Measurements from ENCODE around the gene UBASH3A. TPM values are rescaled to one million over a fixed set of nuclear protein-coding genes. Genes with fewer than 3 reads are reported as not detected.

The UBASH3A gene
- total RNA-seq, result not detected in 2 replicates

GRCh38 chr21:42403611-42404231 is at the start of gene UBASH3A:
Gene UBASH3A, plus strand, starts transcription at chr21:42403902. Its CDS starts 44 bp downstream, at chr21:42403946.

GRCh38 chr21:42366292-42367010 is 37.3 kb upstream of the UBASH3A start, which contains the start of gene TFF1:
Gene TFF1, minus strand, starts transcription at chr21:42366535. Its CDS starts 40 bp downstream, at chr21:42366495.

GRCh38 chr21:42395905-42396651 is 7.6 kb upstream of the UBASH3A start, which contains the start of gene TMPRSS3:
Gene TMPRSS3, minus strand, starts transcription at chr21:42396052. Its CDS starts 635 bp downstream, at chr21:42395417.

GRCh38 chr21:42496120-42496838 is 92.6 kb downstream of the UBASH3A start, which contains the start of gene RSPH1:
Gene RSPH1, minus strand, starts transcription at chr21:42496224. Its CDS starts 38 bp downstream, at chr21:42496186.

Other genes starting within 250 kb of the UBASH3A start
- gene ABCG1, start 184.8 kb upstream of the UBASH3A start, total RNA-seq, result 5.7 and 10.0 TPM in 2 replicates
- 0.94 and 0.95 TPM in 2 replicates for gene TFF3, start 88.5 kb upstream of the UBASH3A start, total RNA-seq
- gene TFF2, start 52.9 kb upstream of the UBASH3A start, total RNA-seq, result not detected in 2 replicates
- gene TFF1, start 37.4 kb upstream of the UBASH3A start, total RNA-seq, result not detected in 2 replicates
- gene TMPRSS3, start 7.8 kb upstream of the UBASH3A start, total RNA-seq, result not detected in 2 replicates
- gene RSPH1, start 92.3 kb downstream of the UBASH3A start, total RNA-seq, result under 0.01 and 0.09 TPM in 2 replicates
- gene SLC37A1, start 110.0 kb downstream of the UBASH3A start, total RNA-seq, result 1.9 and 2.8 TPM in 2 replicates
- 0.16 TPM in 1 of 2 replicates, not detected in the other for gene PDE9A, start 249.7 kb downstream of the UBASH3A start, total RNA-seq